Natural killer cell (primary cell): ENCODE results near the gene KHDC1. TPM values are rescaled to one million over a fixed set of nuclear protein-coding genes. Genes with fewer than 3 reads are reported as not detected.
"Not testable (repeated sequence)": the region's sequence is repeated elsewhere in the genome, so short reads cannot be mapped to it uniquely, and the experiment has no call there.

ENCODE experiments used
- ATAC-seq, 3 donors: fragments of 150-1000 bp in 2 of 3; fragments of 200-7000 bp in 1 of 3; cut with Tn5 transposase; 1 replicate in 1 of 3; 2 replicates in 2 of 3; pipeline ENCODE4 v1.10.0; 2021; ENCODE audit warnings: mild to moderate bottlenecking in 2 of 3, moderate library complexity in 2 of 3
- DNase-seq, 2 donors: peaks; one replicate each; pipeline versions ENCODE4 v3.0.0 to v3.0.0-alpha.2; 2013 to 2021; ENCODE audit warnings: mixed read lengths in 1 of 2
- H3K27ac ChIP-seq: one replicate; pipeline ENCODE4 v1.5.1; 2013; ENCODE audit warnings: mild to moderate bottlenecking, low read length
- H3K27me3 ChIP-seq: one replicate; pipeline ENCODE4 v1.6.1; 2013; ENCODE audit warnings: low read length; ENCODE audit not compliant: control insufficient read depth, insufficient read depth
- H3K36me3 ChIP-seq: one replicate; pipeline ENCODE4 v1.6.1; 2013; ENCODE audit warnings: low read length; ENCODE audit not compliant: control insufficient read depth, insufficient read depth
- H3K4me1 ChIP-seq: one replicate; pipeline ENCODE4 v1.6.1; 2013; ENCODE audit warnings: low read length; ENCODE audit not compliant: control insufficient read depth, insufficient read depth
- H3K4me3 ChIP-seq: one replicate; pipeline ENCODE4 v1.5.1; 2013; ENCODE audit warnings: low read length
- H3K9me3 ChIP-seq: one replicate; pipeline ENCODE4 v1.6.1; 2013; ENCODE audit warnings: low read length; ENCODE audit not compliant: control insufficient read depth, insufficient read depth
- H3K27ac Mint-ChIP-seq, 2 donors: one replicate each; pipeline ENCODE4 v1.8.0; 2022; ENCODE audit warnings: mild to moderate bottlenecking in 2 of 2, mixed read lengths in 2 of 2, moderate library complexity in 1 of 2
- H3K27me3 Mint-ChIP-seq, 2 donors: one replicate each; pipeline ENCODE4 v1.8.0; 2022; ENCODE audit warnings: low read depth in 2 of 2, mixed read lengths in 2 of 2
- H3K36me3 Mint-ChIP-seq: one replicate; pipeline ENCODE4 v1.8.0; 2022; ENCODE audit warnings: mixed read lengths
- H3K4me1 Mint-ChIP-seq, 2 donors: one replicate each; pipeline ENCODE4 v1.8.0; 2022; ENCODE audit warnings: mixed read lengths in 2 of 2
- H3K4me3 Mint-ChIP-seq: one replicate; pipeline ENCODE4 v1.8.0; 2022; ENCODE audit warnings: mild to moderate bottlenecking, moderate library complexity, mixed read lengths
- H3K9me3 Mint-ChIP-seq, 2 donors: one replicate each; pipeline ENCODE4 v1.8.0; 2022; ENCODE audit warnings: mixed read lengths in 2 of 2
- WGBS: methylation state at CpG from one replicate; pipeline ENCODE4 v1.1.7; 2013; ENCODE audit warnings: missing lambda C conversion rate; ENCODE audit not compliant: insufficient coverage; 5-methylcytosine and 5-hydroxymethylcytosine counted together
- intact Hi-C: fragments of 100-400 bp; cut with micrococcal nuclease; formaldehyde crosslinking; loops from one replicate; pipeline ENCODE4 v1.14.2; 2022
- total RNA-seq, 4 donors: library from RNA; stranded (reverse); fragments of 120-200 nt in 1 of 4; gene quantifications; one replicate each; pipeline versions ENCODE4 v1.2.3 to v1.2.4, GENCODE V29; 2013 to 2022
- TF ChIP-seq, protein P1 (sequence below): fragments of 200-600 bp; IDR thresholded peaks from one replicate; pipeline ENCODE4 v1.8.0; 2022; ENCODE audit warnings: antibody characterized with exemption

KHDC1 gene
- total RNA-seq, 3 donors from 2014 or later (not counting 1 experiment from before 2014, with no cell fraction given), result 1.8 to 4.1 (median 2.9) TPM

DNA sequence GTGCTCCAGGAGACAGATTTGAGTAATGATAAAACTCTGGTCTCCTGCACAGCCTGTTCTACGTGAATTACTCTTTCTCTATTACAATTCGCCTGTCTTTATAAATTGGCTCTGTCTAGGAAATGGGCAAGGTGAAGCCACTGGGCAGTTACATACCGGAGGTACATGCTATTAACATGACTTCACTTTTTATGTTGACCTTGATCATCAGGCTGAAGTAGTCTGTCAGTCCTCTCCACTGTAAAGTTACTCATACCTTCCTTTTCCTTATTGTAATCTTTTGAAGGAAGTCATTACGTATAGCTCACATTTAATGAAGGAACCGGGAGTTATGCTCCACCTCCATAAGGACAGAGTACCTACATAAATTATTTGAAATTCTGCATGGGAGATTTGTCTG is 19.9 kb upstream of the KHDC1 start:
- TF ChIP-seq, protein P1, sequence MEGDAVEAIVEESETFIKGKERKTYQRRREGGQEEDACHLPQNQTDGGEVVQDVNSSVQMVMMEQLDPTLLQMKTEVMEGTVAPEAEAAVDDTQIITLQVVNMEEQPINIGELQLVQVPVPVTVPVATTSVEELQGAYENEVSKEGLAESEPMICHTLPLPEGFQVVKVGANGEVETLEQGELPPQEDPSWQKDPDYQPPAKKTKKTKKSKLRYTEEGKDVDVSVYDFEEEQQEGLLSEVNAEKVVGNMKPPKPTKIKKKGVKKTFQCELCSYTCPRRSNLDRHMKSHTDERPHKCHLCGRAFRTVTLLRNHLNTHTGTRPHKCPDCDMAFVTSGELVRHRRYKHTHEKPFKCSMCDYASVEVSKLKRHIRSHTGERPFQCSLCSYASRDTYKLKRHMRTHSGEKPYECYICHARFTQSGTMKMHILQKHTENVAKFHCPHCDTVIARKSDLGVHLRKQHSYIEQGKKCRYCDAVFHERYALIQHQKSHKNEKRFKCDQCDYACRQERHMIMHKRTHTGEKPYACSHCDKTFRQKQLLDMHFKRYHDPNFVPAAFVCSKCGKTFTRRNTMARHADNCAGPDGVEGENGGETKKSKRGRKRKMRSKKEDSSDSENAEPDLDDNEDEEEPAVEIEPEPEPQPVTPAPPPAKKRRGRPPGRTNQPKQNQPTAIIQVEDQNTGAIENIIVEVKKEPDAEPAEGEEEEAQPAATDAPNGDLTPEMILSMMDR, result no peak
- H3K9me3 ChIP-seq, result no peaks in the 10 kb centered on the region
- intact Hi-C loops, result no loop called here
- no peaks in the 10 kb centered on the region for H3K36me3 ChIP-seq
- Mint-ChIP-seq H3K4me1 (no peaks in the 10 kb centered on the region), H3K9me3 (no peaks in the 10 kb centered on the region), H3K36me3 (no peaks in the 10 kb centered on the region), H3K4me3 (no peak overlapping the region), H3K27me3 (no peaks in the 10 kb centered on the region), H3K27ac (no peak overlapping the region)
- H3K27me3 ChIP-seq, result no peaks in the 10 kb centered on the region
- H3K4me3 ChIP-seq, result no peak overlapping the region
- 95% methylated on average over 3 of the region's 5 CpGs for WGBS
- DNase-seq, result no peak
- no peak for ATAC-seq
- H3K27ac ChIP-seq, result no peak overlapping the region
- H3K4me1 ChIP-seq, result no peaks in the 10 kb centered on the region

DNA sequence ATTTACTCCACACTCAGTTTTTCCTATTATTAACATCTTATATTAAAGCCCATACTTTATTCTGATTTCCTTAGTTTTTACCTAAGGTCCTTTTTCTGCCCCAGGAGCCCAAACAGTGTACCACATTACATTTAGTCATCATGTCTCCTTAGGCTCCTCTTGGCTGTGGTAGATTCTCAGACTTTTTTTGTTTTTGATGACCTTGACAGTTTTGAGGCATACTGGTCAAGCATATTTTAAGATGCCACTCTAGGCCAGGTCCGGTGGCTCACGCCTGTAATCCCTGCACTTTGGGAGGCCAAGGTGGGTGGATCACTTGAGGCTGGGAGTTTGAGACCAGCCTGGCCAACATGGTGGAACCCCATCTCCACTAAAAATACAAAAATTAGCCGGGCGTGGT is 18.7 kb upstream of the KHDC1 start:
- H3K27ac Mint-ChIP-seq, H3K36me3 Mint-ChIP-seq, H3K4me3 Mint-ChIP-seq, H3K9me3 Mint-ChIP-seq, H3K36me3 ChIP-seq, intact Hi-C loops, H3K4me1 ChIP-seq, H3K9me3 ChIP-seq, ATAC-seq, H3K27me3 Mint-ChIP-seq, H3K4me1 Mint-ChIP-seq, H3K4me3 ChIP-seq, H3K27ac ChIP-seq, H3K27me3 ChIP-seq, DNase-seq: not testable (repeated sequence)
- 98% methylated on average over 4 of the region's 4 CpGs for WGBS

- H3K27ac ChIP-seq, H3K4me3 Mint-ChIP-seq, H3K27ac Mint-ChIP-seq, H3K4me3 ChIP-seq, DNase-seq, H3K4me1 Mint-ChIP-seq, H3K9me3 Mint-ChIP-seq, H3K4me1 ChIP-seq, H3K36me3 ChIP-seq, intact Hi-C loops, H3K9me3 ChIP-seq, H3K36me3 Mint-ChIP-seq, ATAC-seq, H3K27me3 ChIP-seq, H3K27me3 Mint-ChIP-seq: not testable (repeated sequence)
- WGBS, result 98% methylated on average over 11 of the region's 13 CpGs
These were observed 6.3 kb upstream of the KHDC1 start for GRCh38 chr6:73269296-73269695.

DNA sequence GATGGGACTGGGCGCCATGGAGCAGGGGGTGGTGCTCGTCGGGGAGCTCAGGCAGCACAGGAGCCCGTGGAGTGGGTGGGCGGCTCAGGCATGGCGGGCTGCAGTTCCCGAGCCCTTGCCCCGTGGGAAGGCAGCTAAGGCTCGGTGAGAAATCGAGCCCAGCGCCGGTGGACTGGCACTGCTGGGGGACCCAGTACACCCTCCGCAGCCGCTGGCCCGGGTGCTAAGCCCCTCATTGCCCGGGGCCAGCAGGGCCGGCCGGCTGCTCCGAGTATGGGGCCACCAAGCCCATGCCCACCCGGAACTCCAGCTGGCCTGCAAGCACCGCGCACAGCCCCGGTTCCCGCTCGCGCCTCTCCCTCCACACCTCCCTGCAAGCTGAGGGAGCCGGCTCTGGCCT is 5.9 kb upstream of the KHDC1 start:
- H3K27ac Mint-ChIP-seq, H3K9me3 ChIP-seq, intact Hi-C loops, H3K4me3 Mint-ChIP-seq, H3K4me1 ChIP-seq, H3K27me3 ChIP-seq, H3K9me3 Mint-ChIP-seq, ATAC-seq, H3K4me3 ChIP-seq, H3K36me3 ChIP-seq, H3K27ac ChIP-seq, H3K36me3 Mint-ChIP-seq, H3K27me3 Mint-ChIP-seq, DNase-seq: not testable (repeated sequence)
- WGBS, result 98% methylated on average over 18 of the region's 27 CpGs
- peaks cover 10 to 12% of the 10 kb centered on the region in 2 donors for H3K4me1 Mint-ChIP-seq

DNA sequence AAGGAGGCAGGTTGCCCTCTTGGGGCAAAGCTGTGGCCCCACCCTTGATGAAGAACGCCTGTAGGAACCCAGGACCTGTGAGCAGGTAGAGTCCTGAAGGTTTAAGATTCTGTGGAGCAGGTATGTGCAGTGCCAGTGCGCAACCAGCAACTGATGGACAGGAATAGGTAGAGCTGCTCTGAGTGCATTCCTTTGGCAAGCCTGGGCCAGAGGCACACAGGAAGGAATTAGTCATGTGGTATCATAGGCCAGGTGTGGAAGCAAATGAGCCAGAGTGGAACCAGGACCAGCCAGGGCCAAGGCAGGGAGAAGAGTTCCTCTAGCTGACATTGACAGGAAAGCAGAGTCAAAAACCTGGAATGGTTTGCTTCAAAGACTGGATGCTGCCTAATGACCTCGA is 1.4 kb upstream of the KHDC1 start:
- intact Hi-C loops, result no loop called here
- Histone ChIP-seq H3K27me3 (no peaks in the 10 kb centered on the region), H3K36me3 (peaks cover 2% of the 10 kb centered on the region), H3K27ac (no peak overlapping the region), H3K4me3 (no peak overlapping the region), H3K9me3 (no peaks in the 10 kb centered on the region), H3K4me1 (peaks cover 18% of the 10 kb centered on the region)
- H3K9me3 Mint-ChIP-seq, result no peaks in the 10 kb centered on the region
- no peaks in the 10 kb centered on the region for H3K27me3 Mint-ChIP-seq
- DNase-seq (no peak), ATAC-seq (no peak)
- H3K4me1 Mint-ChIP-seq, result peaks cover 24 to 25% of the 10 kb centered on the region in 2 donors
- TF ChIP-seq, protein P1, result no peak
- 96% methylated on average over 3 of the region's 3 CpGs for WGBS
- no peaks in the 10 kb centered on the region for H3K36me3 Mint-ChIP-seq
- peak overlapping the region; percentile 85 for H3K4me3 Mint-ChIP-seq
- H3K27ac Mint-ChIP-seq, result peak overlapping the region; percentile 21 to 85
